Suprapubic skin (tissue), 4 donors: ENCODE data around the gene FBXO38. TPM values are rescaled to one million over a fixed set of nuclear protein-coding genes. Genes with fewer than 3 reads are reported as not detected.

ENCODE experiments used
- DNase-seq, 2 donors: peaks; one replicate each; pipeline ENCODE4 v3.0.0-alpha.2; 2019; ENCODE audit warnings: low spot score in 2 of 2
- H3K27ac ChIP-seq: fragments of 200-600 bp; sonication (generic); one replicate; pipeline ENCODE4 v1.5.1; 2019
- H3K27me3 ChIP-seq: fragments of 200-600 bp; sonication (generic); one replicate; pipeline ENCODE4 v1.5.1; 2019
- H3K36me3 ChIP-seq: fragments of 200-600 bp; sonication (generic); one replicate; pipeline ENCODE4 v1.5.1; 2019
- H3K4me1 ChIP-seq: fragments of 200-600 bp; sonication (generic); one replicate; pipeline ENCODE4 v1.5.1; 2019
- H3K4me3 ChIP-seq: fragments of 200-600 bp; sonication (generic); one replicate; pipeline ENCODE4 v1.5.1; 2019; ENCODE audit warnings: mild to moderate bottlenecking
- H3K9me3 ChIP-seq: fragments of 200-600 bp; sonication (generic); one replicate; pipeline ENCODE4 v1.5.1; 2019
- EP300 ChIP-seq: sonication (generic); formaldehyde crosslinking; IDR thresholded peaks from one replicate; pipeline ENCODE4 v1.6.1; 2017; ENCODE audit warnings: antibody characterized with exemption
- POLR2A ChIP-seq, 2 donors: fragments of 450-650 bp; IDR thresholded peaks; one replicate each; pipeline ENCODE4 v1.6.1; 2017; ENCODE audit warnings: antibody characterized with exemption in 2 of 2, mild to moderate bottlenecking in 2 of 2, moderate library complexity in 2 of 2
- POLR2AphosphoS5 ChIP-seq, 3 donors: sonication (generic); formaldehyde crosslinking; IDR thresholded peaks; one replicate each; pipeline ENCODE4 v1.6.1; 2017; ENCODE audit warnings: antibody characterized with exemption in 3 of 3
- WGBS: methylation state at CpG from one replicate; pipeline ENCODE4 v1.1.5; 2018; 5-methylcytosine and 5-hydroxymethylcytosine counted together
- total RNA-seq, 4 donors: library from RNA; depleted of rRNA; stranded (reverse); fragments of >200 nt; gene quantifications; one replicate each; pipeline ENCODE4 v1.1.0, GENCODE V29; 2016
- TF ChIP-seq, protein P1 (sequence below), 2 donors: fragments of 200-600 bp in 1 of 2; fragments of 450-650 bp in 1 of 2; sonication (generic) in 1 of 2; IDR thresholded peaks; one replicate each; pipeline ENCODE4 v1.5.1; 2016 to 2019; ENCODE audit warnings: antibody characterized with exemption in 2 of 2, mild to moderate bottlenecking in 1 of 2, moderate library complexity in 1 of 2

FBXO38 gene
- total RNA-seq, 4 donors from 2014 or later = 18.2 to 98.8 (median 33.1) TPM

- TF ChIP-seq EP300 (no peak), POLR2AphosphoS5 (IDR thresholded peaks at IDR 0.05) (no peak)
- no peaks in the 10 kb centered on the region for H3K36me3 ChIP-seq
- no peaks in the 10 kb centered on the region for H3K9me3 ChIP-seq
- no peak for DNase-seq
- H3K4me3 ChIP-seq = no peak overlapping the region
- H3K27me3 ChIP-seq = peaks cover 42% of the 10 kb centered on the region
- no peaks in the 10 kb centered on the region for H3K4me1 ChIP-seq
- H3K27ac ChIP-seq = no peak overlapping the region
- WGBS = 72% methylated on average over 7 of the region's 7 CpGs
These were observed 98.4 kb downstream of the FBXO38 start for GRCh38 chr5:148482196-148482595.

- peaks cover 47% of the 10 kb centered on the region for H3K27me3 ChIP-seq
- H3K9me3 ChIP-seq = no peaks in the 10 kb centered on the region
- 42% methylated on average over 22 of the region's 22 CpGs for WGBS
- no peak for DNase-seq
- no peaks in the 10 kb centered on the region for H3K36me3 ChIP-seq
- no peak overlapping the region for H3K27ac ChIP-seq
- no peak overlapping the region for H3K4me3 ChIP-seq
- H3K4me1 ChIP-seq = no peaks in the 10 kb centered on the region
- TF ChIP-seq, protein P1, sequence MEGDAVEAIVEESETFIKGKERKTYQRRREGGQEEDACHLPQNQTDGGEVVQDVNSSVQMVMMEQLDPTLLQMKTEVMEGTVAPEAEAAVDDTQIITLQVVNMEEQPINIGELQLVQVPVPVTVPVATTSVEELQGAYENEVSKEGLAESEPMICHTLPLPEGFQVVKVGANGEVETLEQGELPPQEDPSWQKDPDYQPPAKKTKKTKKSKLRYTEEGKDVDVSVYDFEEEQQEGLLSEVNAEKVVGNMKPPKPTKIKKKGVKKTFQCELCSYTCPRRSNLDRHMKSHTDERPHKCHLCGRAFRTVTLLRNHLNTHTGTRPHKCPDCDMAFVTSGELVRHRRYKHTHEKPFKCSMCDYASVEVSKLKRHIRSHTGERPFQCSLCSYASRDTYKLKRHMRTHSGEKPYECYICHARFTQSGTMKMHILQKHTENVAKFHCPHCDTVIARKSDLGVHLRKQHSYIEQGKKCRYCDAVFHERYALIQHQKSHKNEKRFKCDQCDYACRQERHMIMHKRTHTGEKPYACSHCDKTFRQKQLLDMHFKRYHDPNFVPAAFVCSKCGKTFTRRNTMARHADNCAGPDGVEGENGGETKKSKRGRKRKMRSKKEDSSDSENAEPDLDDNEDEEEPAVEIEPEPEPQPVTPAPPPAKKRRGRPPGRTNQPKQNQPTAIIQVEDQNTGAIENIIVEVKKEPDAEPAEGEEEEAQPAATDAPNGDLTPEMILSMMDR (IDR thresholded peaks at IDR 0.05) = peak in 1 of 2 donors; percentile 59
- TF ChIP-seq POLR2AphosphoS5 (IDR thresholded peaks at IDR 0.05) (no peak), POLR2A (IDR thresholded peaks at IDR 0.05) (no peak)
These were observed 99.1 kb downstream of the FBXO38 start for GRCh38 chr5:148482697-148483462.

GRCh38 chr5:148483750-148484149 is 100.0 kb downstream of the FBXO38 start:
- Histone ChIP-seq H3K27me3 (peaks cover 39% of the 10 kb centered on the region), H3K36me3 (no peaks in the 10 kb centered on the region), H3K9me3 (no peaks in the 10 kb centered on the region), H3K4me1 (no peaks in the 10 kb centered on the region), H3K4me3 (no peak overlapping the region), H3K27ac (no peak overlapping the region)
- DNase-seq = no peak
- WGBS = 92% methylated on average over 3 of the region's 3 CpGs
- TF ChIP-seq POLR2A (IDR thresholded peaks at IDR 0.05) (no peak), POLR2AphosphoS5 (IDR thresholded peaks at IDR 0.05) (no peak), EP300 (no peak)
- TF ChIP-seq, protein P1 (IDR thresholded peaks at IDR 0.05) = no peak

DNA sequence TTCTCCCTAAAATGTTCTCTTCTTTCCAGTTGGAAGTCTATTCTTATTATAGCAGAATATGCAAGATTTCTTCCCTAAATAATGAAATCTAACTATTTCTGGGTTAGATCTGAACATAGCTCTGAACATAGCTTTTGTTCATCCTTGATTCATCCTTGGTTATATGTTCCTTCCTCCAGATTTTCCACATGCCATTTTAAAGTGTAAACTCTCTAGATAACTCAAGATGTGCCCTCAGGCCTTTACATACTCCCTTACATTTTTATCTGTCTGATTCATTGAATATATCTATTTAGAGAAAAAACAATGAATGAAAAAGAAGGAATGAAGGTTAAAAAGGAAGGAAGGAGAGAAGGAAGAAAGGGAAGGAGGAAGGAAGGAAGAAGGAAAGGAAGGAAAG is 100.9 kb downstream of the FBXO38 start:
- no peaks in the 10 kb centered on the region for H3K36me3 ChIP-seq
- TF ChIP-seq EP300 = no peak
- TF ChIP-seq, protein P1 (IDR thresholded peaks at IDR 0.05) = no peak
- no peak for TF ChIP-seq POLR2A (IDR thresholded peaks at IDR 0.05)
- TF ChIP-seq POLR2AphosphoS5 (IDR thresholded peaks at IDR 0.05) = no peak
- H3K27me3 ChIP-seq = peaks cover 41% of the 10 kb centered on the region
- H3K4me3 ChIP-seq = no peak overlapping the region
- H3K9me3 ChIP-seq = no peaks in the 10 kb centered on the region
- no peak for DNase-seq
- H3K4me1 ChIP-seq = no peaks in the 10 kb centered on the region
- H3K27ac ChIP-seq = no peak overlapping the region

DNA sequence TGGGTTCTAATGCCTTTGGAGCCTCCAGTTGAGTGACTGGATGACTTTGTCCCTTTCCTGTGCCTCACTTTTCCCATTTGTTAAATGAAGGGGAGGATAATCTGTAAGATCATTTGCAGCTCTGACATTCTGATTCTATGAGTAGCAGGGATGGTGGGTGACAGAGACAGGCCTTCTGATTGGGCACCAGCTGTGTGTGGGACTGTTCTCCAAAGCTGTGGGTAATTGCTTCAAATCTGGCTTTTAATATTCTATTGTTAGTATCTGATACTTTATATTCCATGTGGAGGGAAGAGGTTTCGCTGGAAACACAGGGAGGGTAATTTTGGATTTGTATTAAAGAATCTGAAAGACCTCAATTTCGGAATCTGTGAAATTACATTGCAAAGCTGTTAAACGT is 102.7 kb downstream of the FBXO38 start:
- no peak for DNase-seq
- Histone ChIP-seq H3K27me3 (peaks cover 44% of the 10 kb centered on the region), H3K27ac (no peak overlapping the region), H3K4me1 (no peaks in the 10 kb centered on the region), H3K9me3 (no peaks in the 10 kb centered on the region), H3K4me3 (no peak overlapping the region), H3K36me3 (no peaks in the 10 kb centered on the region)
- WGBS = 61% methylated on average over 3 of the region's 3 CpGs
- TF ChIP-seq POLR2A (IDR thresholded peaks at IDR 0.05) (no peak), EP300 (no peak), POLR2AphosphoS5 (IDR thresholded peaks at IDR 0.05) (no peak)
- TF ChIP-seq, protein P1 (IDR thresholded peaks at IDR 0.05) = no peak
